Frontal cortex (tissue), 4 donors: Measurements from ENCODE around the gene CEMP1. TPM values are rescaled to one million over a fixed set of nuclear protein-coding genes. Genes with fewer than 3 reads are reported as not detected.
"Not testable (repeated sequence)": the region's sequence is repeated elsewhere in the genome, so short reads cannot be mapped to it uniquely, and the experiment has no call there.

Source experiments
- DNase-seq, 2 donors: peaks; one replicate each; pipeline ENCODE4 v3.0.0; 2012; ENCODE audit warnings: low spot score in 2 of 2
- FAIRE-seq: peaks from 2 replicates; lab custom pipeline; 2012; peaks lifted over from hg19 to GRCh38; lab: Jason Lieb, UNC
- total RNA-seq: library from RNA; depleted of rRNA; stranded (reverse); fragments of >200 nt; gene quantifications from one replicate; pipeline ENCODE4 v1.2.3, GENCODE V29; 2014
- donor health status: control.
- donor health status: control.
- donor health status: control.

CEMP1 gene, protein sequence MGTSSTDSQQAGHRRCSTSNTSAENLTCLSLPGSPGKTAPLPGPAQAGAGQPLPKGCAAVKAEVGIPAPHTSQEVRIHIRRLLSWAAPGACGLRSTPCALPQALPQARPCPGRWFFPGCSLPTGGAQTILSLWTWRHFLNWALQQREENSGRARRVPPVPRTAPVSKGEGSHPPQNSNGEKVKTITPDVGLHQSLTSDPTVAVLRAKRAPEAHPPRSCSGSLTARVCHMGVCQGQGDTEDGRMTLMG
- total RNA-seq: 0.41 TPM

DNA sequence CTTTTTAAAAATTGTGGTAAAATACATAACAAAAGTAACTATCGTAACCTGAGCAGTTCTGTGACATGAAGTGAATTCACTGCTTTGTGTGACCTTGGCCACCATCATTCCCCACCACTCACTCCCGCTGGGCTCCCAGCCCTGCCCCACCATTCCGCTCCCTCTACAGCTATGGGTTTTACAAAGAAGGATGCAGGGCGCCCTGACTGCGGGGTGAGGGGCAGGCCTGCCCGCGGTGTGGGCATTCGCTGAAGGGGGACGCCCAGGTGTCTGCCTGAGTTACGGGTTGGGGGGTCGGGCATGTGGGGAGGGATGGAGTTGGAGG, at the start of gene CEMP1:
Gene CEMP1 (minus strand): TSS at position 38 of the 325 bp plus-strand sequence. CDS start 335 bp downstream, outside the sequence.
- FAIRE-seq: no peak
- no peak for DNase-seq

- not testable (repeated sequence) for DNase-seq, FAIRE-seq
Measured at GRCh38 chr16:2580818-2581217, 49.6 kb upstream of the CEMP1 start.

DNA sequence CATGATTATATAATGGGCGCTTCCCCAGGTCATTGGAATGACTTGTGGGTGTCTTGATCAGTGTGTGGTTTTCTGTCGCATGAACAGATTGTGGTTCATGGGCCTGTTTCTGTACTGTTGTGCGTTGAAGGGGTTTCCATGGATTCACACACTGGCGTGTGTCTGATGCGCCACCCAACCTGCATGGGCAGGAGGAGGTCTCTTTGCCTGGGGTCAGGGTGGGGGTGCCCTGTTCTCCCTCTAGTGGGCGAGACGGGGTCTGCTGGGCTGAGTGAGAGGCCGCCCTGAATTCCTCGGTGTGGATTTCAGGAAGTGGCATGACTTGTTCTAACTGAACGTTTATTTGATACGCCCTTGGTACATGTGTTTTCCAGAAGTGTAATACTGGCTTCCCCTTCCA, 48.9 kb upstream of the CEMP1 start:
- not testable (repeated sequence) for DNase-seq, FAIRE-seq

DNA sequence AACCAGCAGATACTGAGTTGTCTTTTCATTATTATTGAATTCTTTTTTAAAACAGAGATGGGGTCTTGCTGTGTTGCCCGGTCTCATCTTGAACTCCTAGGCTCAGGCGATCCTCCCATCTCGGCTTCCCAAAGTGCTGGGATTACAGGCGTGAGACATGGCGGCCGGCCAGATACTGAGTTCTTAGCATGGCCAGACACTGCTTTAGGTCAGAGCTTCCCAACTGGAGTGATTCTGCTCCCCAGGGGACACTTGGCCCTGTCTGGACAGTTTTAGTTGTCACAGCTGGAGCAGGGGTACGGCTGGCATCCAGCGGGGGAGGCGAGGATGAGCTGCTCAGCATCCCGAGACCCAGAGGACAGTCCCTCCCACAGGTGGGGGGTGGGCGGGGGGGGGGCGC, 47.7 kb upstream of the CEMP1 start:
- DNase-seq, FAIRE-seq: not testable (repeated sequence)

- not testable (repeated sequence) for DNase-seq, FAIRE-seq
Measured at GRCh38 chr16:2577044-2577443, 45.8 kb upstream of the CEMP1 start.

DNA sequence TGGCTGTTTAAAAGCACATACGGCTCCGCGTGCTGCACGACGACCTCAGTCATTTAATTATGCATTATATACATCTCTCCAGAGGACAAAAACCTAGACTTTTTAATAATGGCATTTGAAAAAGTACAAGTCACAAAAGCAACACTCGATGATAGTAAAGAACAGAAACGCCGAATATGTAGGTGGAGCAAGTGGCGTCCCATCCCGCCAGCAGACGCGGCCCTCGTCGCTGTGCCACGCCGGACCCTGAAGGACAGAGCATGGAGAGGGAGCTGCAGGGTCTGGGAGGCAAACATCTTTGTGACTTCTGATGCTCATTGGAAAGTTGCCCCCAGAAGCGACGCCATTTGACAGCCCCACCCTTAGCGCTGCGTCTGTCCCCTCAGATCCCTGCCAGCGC, 44.6 kb upstream of the CEMP1 start:
- not testable (repeated sequence) for FAIRE-seq, DNase-seq

DNA sequence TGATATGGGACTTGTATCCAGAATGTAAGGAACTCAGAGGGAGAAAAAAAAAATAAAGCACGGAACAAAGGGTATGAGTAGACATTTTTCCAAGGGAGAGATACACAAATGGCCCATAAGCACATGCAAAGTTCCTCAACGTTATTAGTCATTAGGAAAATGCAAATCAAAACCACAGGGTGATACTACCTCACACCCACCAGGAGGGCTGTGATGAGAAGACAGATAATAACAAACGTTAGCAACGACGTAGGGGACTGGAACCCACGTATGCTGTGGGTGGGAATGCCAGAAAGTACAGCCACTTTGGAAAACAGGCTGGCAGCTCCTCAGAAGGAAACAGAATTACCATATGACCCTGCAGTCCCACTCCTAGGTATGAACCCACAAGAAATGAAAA, 41.5 kb upstream of the CEMP1 start:
- FAIRE-seq, DNase-seq: not testable (repeated sequence)

DNA sequence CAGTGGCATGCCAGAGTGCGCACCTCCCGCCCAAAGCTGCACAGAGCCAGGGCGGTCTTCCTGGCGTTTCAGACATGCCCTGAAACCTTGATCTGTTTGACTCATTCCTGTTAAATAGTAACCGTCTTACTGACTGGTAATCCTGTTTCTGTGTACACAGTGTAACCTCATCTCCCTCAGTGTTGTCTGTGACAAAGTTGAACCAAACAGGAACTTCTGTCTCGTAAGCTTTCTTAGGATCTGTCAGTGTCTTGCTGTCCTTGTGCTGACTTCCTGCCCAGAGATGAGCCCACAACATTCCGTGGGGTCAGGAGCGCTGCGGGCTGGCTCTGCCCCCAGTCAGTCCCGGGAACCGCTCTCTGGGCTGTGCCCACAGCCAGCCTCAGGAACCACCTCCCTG, 37.4 kb upstream of the CEMP1 start:
- not testable (repeated sequence) for DNase-seq, FAIRE-seq

DNA sequence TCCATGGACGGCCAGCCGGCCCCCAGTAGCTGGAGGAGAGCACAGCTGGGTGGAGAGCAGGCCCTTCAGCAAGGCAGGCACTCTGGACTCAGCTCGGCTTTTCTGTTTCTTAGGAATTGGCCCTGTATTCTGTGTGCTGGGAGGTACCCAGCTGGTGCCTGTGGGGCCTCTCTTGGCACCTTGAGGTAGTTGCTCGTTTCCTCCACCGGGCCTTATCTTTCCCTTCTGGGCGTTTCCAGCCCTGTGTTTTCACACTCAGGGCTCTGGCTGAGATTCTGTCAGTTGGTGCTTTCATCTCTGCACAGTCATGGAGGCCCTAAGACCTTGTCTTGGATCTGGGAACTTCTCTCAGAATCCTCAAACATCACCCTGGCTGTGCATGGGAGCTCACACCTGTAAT, 36.3 kb upstream of the CEMP1 start:
- not testable (repeated sequence) for FAIRE-seq

GRCh38 chr16:2560798-2561133, 29.6 kb upstream of the CEMP1 start:
- FAIRE-seq, DNase-seq: not testable (repeated sequence)

More for the DNA sequence above, 36.3 kb upstream of the CEMP1 start:
- DNase-seq: not testable (repeated sequence)

DNA sequence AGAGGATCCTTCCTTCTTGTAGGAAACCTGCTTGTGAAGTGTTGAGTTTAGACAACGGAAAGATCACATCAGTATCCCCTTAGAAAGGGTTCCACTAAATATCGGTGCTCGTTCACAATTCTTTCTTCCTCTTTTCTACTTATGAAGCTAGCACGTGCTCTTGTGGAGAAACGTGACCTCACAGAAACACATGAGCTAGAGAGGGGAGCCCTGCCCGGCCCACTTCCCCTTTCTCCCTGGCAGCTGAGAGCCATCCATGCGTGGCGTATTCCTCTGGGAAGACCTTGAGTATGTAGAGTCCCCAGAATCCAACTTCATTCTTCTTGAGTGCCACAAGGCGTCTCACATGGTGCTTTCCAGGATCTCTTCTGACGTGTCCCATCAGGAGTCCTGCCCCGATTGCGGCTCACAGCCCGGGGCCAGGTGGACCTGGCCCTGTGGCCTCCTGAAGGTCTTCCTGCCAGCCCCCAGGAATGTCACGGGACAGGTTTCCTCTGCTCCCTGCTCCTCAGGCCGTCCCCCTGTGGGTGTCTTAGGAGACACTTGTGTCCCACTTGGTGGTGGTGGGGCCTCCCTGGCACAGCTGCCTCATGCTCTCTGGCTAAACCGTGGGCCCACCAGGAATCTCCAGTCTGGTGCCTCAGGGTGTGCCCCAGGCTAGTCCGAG, 29.1 kb upstream of the CEMP1 start:
- DNase-seq, FAIRE-seq: not testable (repeated sequence)

DNA sequence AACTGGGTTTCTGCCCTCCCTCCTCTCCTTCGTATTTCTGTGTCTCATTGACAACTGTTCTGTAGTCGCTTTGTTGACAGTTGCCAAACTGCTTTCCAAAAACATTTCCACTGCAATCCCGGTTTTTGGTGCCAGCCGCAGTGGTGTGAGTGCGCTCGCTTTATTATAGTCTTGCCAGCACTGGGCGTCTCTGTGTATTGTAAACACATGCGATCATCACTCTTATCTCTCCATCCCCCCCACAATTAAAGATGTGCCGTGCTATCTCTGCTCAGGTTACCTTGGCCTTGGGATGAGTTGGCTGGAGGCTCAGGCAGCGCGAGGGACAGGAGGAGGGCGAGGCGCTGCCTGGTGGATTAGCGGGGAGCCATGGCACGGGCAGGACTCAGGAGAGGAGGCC, 25.9 kb upstream of the CEMP1 start:
- not testable (repeated sequence) for DNase-seq, FAIRE-seq

DNA sequence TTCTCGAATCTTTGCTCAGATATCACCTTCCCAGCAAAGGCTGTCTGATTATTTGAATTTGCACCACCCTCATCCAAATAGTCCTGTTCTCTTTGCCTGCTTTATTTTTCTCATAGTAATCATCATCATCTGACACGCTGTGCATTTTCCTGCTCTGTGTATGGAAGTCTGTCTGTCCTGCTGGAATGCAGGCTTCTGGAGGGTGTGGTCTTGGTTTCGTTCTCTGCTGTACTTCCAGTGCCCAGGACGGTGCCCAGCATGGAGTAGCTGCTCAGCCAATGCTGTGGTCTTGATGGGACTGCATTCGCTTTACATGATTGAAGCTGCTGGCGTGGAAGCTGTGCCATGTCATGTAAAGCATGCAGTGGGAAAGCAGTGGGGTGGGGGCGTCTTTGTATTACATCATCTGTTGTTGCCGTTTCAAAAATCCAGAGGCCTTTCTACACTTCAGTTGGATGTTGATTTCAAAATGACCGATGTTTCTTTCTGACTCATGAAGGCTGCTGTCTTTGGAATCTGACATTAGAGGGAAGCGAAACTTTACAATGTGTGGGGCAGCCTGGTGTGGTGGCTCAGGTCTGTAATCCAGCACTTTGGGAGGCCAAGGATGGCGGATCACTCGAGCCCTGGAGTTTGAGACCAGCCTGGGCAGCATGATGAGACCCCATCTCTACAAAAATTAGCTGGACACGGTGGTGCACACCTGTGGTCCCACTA, 23.7 kb upstream of the CEMP1 start:
- FAIRE-seq, DNase-seq: not testable (repeated sequence)

DNA sequence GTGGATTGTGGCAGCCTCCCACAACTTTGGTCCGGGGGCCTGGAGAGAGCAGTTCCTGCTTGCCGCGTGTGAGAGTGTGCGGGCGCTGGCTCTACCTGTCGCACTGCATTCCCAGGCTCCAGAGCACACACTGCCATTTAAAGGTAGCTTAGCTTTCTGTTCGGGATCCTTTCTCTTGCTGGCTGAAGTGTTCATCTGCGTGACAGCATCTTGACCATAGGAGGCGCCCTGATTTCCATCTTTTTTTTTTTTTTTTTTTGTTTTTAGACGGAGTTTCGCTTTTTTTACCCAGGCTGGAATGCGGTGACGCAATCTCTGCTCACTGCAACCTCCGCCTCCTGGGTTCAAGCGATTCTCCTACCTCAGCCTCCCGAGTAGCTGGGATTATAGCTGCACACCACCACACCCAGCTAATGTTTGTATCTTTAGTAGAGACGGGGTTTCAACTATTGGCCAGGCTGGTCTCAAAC, 20.2 kb upstream of the CEMP1 start:
- not testable (repeated sequence) for FAIRE-seq, DNase-seq

GRCh38 chr16:2550283-2550878, 19.2 kb upstream of the CEMP1 start:
- FAIRE-seq, DNase-seq: not testable (repeated sequence)

GRCh38 chr16:2543771-2544170, 12.6 kb upstream of the CEMP1 start:
- not testable (repeated sequence) for DNase-seq, FAIRE-seq

DNA sequence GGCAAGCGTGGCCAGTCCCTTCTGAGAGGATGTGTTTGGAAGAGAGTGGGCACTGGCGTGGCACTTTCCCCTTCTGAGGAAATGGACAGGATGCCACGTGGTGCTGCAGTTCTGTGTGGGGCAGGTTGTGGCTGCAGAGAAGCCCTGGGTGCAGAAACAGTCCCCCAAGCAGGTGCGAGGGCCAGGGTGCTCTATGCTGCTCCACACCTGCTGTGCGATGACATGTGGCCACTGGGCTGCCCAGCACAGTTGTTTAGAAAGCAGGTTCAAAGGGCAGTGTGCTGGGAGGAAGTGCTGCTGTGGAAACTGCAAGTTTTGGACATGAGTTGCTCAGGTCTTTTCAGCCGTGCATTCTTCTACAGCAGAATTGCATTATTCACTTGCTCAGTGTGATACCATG, 10.2 kb upstream of the CEMP1 start:
- FAIRE-seq, DNase-seq: not testable (repeated sequence)

DNA sequence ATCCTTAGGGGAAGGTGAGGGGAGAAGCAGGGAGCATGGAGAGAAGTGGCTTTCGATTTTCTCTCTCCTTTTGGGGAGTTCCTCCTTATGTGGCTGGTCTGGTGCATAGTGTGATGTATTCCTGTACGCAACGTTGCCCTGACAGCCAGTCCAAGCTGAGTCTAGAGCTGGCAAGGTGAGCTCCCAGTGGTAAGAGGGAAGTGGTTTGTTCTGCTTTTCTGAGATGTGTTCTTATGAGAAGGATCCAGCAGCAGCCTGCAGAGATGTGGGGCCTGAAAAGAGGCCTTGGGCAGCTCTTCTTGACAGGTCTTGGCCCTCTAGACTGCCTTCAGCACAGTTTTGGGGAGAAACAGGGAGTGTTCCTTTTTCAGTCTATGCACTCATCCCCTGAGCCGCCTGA, 9.7 kb upstream of the CEMP1 start:
- FAIRE-seq: not testable (repeated sequence)

DNA sequence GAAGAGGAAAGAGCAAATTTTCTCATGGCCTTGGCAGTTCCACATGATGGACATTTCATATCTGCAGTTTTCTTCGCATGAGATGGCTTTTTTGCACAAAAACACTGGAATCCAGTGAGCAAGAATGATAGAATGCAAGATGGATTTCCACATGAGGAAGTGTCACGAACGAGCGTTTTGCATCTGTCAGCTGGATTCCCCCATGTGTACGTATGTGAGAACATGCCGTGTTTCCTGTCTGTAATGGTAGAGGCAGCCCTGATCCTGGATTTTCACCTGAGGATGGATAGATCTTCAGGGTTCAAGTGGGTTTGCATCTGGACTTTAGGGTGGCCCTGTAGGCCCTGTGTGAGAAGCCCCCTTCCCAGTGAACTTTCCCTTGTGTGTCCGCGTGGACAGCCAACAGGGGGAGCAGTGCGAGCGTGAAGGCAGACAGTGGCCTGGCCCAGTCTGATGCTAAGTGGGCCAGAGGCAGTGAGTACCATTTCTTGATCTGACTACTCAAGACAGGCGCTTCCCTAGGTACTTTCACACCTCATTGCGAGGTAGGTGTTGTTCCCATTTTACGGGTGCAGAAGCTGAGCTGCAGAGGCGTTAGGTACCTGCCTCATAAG, 8.7 kb upstream of the CEMP1 start:
- FAIRE-seq, DNase-seq: not testable (repeated sequence)

More for the DNA sequence above, 9.7 kb upstream of the CEMP1 start:
- not testable (repeated sequence) for DNase-seq
